GM20431 (cell line): ENCODE measurements around the gene KRTAP5-2.
"Not testable (repeated sequence)": the region's sequence is repeated elsewhere in the genome, so short reads cannot be mapped to it uniquely, and the experiment has no call there.

Experiments used
- in situ Hi-C: fragments of 300-500 bp; cut with MseI, MboI; formaldehyde crosslinking; loops from one replicate; pipeline ENCODE4 v1.15.0; 2020; ENCODE audit warnings: low sequenced_read_pairs; ENCODE audit not compliant: unreplicated experiment

KRTAP5-2 gene, protein sequence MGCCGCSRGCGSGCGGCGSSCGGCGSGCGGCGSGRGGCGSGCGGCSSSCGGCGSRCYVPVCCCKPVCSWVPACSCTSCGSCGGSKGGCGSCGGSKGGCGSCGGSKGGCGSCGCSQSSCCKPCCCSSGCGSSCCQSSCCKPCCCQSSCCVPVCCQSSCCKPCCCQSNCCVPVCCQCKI

DNA sequence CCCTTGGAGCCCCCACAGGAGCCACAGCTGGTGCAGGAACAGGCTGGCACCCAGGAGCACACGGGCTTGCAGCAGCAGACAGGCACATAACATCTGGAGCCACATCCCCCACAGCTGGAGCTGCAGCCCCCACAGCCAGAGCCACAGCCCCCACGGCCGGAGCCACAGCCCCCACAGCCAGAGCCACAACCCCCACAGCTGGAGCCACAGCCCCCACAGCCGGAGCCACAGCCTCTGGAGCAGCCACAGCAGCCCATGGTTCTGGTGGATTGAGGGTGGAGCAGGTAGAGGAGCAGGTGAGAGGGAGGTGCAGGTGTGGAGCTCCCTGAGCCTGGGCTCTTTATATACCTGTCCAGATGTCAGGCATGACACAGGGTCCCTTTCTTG lies at the start of gene KRTAP5-2:
Gene KRTAP5-2, minus strand, starts transcription at position 301 of the 387 bp plus-strand sequence. Its CDS starts 44 bp downstream, at position 257.
- in situ Hi-C loops, result no loop called here

DNA sequence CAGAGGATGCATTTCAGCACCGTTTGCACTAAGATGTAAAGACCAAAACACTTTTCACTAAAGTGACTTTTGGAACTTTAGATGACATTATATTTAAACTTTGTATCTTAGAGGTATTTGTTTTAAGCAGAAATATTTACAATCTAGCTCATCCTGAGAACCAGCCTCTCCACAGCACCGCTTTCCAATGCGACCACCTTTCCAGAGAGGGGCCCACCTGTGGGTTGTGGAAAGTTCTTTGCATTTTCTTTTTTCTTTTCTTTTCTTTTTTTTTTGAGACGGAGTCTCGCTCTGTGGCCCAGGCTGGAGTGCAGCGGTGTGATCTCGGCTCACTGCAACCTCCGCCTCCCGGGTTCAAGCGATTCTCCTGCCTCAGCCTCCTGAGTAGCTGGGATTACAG lies 48.4 kb upstream of the KRTAP5-2 start:
- in situ Hi-C loops, result not testable (repeated sequence)

DNA sequence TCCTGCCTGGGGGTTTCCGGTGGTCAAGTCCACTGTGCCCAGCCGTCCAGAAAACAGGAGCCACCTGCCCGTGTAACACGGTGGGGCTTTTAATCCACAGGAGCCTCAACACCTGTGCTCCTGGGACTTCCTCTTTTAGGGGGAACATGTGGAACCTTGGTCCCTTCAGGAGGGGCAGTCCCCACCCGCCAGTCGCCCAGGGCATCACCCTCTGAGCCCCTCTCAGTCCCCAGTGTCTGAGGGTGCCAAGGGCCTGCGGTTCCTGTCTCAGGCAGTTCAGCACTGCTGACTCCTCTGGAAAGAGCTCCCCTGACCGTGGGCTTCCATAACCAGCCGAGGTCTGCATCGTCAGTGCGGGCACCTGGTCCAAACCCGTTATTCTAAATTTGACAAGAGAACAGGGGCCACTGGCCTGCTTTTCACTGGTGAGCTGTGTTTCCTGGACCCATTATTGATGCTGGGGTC lies 47.3 kb upstream of the KRTAP5-2 start:
- in situ Hi-C loops, result no loop called here

DNA sequence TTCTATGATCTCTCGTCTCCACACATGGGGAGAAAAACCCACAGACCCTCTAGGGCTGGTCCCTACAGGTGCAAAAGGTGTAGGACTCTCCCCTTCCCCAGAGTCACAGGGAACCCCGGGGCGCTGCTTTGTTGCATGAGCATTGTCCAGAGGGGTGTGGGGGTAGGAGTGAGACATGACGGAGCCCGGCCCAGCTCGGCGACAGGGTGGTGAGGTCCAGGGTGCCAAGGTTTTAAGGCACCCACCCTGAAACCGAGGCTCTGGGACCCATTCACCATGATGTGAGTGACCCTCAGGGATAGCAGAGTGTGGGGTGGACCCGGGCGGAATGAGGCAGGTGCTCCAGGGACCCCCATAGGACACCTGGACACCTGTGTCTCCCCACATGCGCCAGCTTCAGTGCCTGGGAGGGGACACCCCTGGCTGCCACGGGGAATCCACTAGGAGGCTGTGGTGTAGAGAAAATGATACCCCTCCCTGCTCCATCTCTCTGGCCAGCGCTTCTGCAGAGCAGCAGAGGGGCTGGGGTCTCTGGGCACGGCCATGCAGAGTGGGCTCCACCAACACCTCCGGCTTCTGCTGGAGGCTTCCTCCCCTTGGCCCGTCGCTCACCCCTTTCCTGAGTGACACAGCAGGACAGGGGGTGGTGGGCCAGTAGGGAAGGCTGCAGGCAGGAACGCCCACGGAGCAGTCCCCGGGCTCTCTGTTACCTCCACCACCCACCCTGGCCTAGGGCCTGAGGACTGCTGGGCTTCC lies 46.7 kb upstream of the KRTAP5-2 start:
- in situ Hi-C loops, result no loop called here

DNA sequence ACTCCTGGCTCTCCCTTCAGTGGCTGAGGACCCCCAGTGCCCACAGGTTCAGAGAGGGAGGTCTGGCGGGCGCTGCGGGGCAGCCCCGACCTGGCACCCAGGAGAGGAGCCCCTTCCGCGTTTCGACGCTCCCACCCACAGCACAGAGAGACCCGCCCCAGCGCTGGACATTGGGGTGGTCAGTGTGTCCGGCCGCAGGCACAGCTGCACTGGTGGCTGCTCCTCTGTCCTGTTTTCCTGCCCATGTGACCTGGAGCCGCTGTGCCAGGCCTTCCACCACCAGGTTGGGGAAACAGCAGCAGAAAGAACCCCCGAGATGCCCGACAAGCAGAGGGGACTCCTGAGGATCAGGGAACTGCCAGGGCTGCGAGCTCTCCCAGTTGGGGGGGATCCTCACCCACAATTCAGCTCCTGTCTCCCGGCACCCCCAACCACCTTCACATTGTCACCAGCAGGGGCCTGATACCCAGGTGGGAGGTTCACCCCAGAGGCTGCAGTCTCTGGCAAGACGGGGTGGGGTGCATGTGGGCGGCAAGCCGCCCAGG lies 45.1 kb upstream of the KRTAP5-2 start:
- in situ Hi-C loops, result no loop called here

DNA sequence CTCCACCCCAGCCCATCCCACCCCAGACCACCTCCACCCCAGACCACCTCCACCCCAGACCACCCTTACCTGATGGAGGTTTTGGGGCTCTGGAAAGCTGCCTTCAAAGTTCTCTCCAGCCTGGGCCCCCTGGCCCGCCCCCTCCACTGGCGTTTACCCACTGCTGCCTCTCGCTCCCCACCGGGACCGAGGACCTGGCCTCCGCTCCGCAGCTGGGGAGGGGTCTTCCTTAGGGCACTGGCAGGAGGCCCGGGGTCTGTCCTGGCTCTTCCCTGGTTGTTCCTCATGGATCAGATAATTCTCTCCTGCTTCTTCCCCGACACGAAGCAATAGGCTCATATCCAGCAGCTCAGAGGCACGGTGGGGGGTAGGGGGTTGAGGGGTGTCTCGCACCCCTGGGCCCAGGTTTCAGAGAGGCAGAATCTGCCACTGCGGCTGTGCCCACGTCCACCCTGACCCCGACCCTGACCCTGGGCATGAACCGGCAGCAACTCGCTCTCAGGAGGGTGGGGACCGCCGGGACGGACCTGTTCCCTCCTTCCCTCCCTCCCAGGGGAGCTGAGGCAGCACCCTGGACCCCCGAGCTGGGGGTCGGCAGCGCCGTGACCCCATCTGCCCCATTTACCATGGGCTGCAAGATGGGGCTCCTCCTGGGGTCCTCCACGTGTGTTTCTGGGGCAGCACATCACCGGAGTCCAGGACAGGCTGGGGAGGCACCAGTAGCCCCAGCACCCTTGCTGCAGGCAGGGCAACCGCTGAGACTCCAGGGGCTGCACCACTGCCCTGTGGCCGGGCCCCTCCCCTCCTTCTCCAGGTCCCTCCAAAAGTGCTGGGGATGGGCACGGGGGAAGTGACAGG lies 44.4 kb upstream of the KRTAP5-2 start:
- in situ Hi-C loops, result no loop called here

DNA sequence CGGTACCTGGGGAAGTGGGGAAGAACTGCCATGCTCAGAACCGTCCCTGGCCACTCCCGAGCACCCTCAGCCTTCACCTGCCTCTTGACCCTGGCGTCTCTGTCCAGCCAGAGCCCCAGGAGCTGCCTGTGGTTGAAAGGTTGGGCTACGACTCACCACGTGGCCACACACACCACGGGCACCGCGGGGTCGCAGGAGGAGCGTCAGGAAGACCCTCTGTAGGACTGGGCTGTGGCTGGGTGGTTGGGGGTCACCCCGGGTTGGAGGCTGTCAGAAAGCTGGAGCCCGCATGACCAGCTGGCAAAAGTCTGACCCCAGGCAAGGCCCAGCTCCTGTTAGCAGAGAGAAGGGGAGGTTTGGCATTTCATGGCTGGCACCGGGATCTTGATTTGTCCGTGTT lies 43.0 kb upstream of the KRTAP5-2 start:
- in situ Hi-C loops, result no loop called here

DNA sequence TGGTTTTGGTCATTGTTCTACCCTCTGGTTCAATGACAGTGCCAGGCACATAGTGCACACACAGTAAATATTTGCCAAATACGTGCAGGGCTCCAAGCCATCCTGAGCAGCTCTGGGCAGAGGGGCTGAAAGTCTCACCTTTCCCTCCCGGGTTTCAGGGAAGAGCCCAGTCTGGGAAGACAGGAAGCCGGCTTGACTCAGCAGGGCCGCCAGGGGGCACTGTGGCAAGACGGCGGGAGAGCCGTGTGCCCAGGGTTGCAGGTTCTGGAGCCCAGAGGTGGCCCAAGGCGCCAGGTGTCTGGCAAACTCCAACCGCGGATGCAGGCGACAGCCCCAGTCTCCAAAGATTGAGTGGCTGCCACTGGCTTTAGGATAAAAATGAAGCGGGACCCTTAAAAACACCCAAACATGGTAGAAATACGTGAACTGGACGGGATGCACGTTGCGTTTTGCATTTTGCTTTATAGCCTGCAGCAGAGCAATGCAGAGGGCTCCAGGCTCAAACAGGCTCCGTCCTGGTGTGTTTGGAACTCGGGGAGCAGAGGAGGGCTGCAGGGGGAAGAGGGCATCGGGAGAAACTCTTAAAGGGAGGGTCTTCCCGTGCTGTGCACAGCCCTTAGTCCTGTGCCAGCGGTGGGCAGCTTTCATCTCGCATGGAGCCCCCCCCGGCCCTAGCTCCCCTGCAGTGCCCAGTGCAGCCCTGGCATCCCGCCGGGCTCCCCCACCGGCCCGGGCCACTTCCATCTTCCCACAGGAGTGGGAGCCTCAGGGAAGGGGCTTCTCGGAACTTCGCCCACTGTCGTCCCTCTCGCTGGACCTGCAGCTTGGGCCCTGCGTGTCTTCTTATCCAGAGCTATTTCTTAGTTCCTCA lies 42.2 kb upstream of the KRTAP5-2 start:
- in situ Hi-C loops, result no loop called here

DNA sequence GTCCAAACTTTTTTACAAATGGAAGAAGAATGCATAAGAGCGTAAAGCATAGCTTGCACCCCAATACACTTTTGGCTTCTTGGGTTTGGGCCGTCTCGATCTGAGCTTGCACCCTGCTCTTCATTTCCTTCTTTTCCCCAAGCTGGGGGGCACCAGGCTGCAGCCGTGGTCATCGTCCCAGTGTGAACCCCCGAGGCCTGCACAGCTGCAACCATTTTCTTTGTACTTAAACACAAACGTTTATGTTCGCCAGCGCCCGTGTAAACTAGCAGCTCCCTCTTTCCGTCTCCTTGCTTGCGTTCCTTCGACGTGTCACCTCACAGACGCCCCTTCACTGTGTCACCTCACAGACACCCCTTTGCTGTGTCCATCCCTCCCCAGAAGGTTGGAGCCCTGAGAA lies 41.6 kb upstream of the KRTAP5-2 start:
- in situ Hi-C loops, result no loop called here

DNA sequence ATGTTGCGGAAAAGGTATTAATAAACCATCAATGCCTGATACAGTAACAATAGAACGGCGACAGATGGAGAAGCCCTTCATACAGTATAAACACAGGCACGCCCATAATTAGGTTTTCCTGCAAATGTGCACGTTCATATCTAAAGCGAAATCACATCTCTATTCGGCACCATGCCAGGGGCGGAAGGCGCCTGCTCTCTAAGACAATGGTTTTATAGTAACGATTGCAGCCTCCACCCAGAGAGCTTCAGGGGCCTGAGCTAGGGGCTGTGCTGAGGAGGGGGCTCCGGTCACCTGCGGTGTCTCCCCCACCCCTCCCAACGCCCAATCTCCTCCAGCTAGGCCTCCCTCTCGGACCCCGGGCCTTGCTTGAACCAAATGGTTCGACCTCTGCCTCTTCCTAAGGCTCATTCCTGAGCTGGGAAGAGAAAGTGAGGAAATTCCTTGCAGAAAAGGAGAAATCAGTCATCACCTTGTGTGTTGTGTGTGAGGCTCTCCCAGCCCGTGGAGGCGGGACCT lies 41.1 kb upstream of the KRTAP5-2 start:
- in situ Hi-C loops, result no loop called here

DNA sequence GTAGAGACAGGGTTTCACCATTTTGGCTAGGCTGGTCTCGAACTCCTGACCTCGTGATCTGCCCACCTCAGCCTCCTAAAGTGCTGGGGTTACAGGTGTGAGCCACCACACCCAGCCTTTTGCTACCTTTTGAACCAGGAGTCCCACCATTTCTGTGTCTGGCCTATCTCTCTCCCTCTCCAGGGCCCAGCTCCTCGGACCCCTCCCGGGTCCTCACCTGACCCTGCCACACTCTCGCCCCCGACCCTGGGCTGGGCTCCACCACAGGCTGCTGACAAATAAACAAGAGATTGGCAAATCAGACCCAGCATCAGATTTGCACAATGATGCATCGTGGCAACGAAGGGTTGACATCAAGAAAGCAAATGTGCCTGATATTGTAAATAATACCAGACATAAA lies 40.2 kb upstream of the KRTAP5-2 start:
- in situ Hi-C loops, result no loop called here

DNA sequence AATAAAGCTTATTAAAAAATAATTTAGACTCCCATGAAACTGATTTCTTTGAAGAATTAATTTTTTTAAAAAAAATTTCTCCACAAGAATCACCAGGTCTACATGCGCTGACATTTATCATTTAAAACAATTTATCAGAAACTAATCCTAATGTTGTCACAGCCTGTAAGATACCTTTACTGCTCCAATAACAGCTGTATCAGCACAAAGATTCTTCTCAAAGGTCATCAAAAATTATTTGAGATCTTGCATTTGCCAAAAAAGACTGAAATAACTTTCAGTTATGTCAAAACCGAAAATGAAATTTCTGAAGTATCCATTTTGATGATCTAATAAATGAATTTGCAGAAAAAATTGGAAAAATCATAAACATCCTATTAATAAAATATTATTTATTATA lies 39.5 kb upstream of the KRTAP5-2 start:
- in situ Hi-C loops, result no loop called here

DNA sequence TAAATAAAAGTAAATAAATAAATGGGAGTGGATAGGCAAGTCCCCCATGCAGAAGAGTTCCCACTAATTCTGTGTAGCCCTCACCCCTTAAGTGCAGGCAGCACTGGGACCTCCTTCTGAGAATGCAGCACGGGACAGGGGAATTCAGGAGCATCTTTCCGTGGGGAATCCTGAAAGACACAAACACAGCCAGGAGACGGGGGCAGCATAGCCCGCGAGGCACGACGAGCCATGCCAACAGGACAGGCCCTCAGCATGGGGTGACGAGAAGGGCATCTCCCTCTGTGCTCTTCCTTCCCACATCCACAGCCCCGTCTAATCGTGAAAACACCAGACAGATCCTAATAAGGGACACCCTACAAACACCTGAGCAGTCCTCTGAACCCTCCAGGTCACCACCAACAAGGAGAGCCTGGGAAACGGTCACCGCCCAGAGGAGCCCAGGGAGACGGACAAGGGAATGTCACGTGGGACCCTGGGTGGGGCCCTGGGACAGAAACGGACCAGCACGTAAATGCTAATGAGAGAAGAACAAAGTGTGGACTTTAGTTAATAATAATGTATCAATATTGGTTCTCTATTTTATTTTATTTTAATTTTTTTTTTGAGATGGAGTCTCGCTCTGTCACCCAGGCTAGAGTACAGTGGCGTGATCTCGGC lies 38.3 kb upstream of the KRTAP5-2 start:
- in situ Hi-C loops, result no loop called here

DNA sequence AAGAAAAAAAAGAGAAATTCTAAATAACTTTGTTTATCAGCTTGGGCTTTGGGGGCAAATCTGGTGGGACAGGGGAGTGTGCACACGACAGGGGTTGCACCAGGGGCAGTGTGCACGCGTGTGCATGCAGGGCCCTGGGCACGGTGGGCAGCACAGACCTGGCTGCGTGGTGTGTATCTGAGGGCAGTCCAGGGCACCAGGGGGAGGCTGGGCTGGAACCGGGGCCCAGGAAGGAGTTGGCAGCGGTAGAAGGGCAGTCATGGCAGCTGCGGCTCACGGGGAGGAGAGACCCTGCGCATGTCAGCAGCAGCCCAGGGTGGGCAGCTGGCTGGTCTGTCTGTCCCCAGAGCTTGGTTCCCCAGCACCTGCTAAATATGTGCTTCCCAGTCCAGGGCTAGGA lies 35.8 kb upstream of the KRTAP5-2 start:
- in situ Hi-C loops, result no loop called here

DNA sequence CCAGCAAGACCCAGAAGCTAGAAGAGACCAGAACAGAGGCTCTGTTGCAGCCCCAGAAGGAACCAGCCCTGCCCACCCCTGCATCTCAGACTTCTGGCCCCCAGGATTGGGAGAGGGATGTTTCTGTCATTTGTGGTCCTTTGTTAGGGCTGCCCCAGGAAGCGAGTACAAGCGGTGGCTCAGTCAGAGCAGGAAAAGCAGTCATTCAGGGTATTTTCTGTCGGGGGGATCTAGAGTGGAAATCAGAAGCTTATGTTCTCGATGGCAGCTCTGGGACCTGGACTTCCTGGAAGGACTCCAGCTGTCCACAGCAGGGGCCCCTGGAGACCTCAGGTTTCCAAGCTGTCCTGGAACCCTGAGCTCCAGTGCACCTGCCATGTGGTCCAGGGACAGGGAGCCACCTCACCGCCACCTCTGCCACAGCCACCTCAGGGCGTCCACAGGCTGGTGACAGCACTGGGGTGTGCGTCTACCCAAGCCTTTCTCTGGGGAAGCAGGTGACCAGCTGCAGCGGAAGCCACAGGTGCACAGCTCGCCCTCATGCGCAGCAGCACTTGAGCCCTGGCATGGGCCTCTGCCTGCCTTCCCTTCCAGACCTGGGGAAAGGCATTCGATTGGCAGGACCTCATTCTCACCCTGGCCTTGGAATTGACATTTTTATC lies 34.1 kb upstream of the KRTAP5-2 start:
- in situ Hi-C loops, result no loop called here

DNA sequence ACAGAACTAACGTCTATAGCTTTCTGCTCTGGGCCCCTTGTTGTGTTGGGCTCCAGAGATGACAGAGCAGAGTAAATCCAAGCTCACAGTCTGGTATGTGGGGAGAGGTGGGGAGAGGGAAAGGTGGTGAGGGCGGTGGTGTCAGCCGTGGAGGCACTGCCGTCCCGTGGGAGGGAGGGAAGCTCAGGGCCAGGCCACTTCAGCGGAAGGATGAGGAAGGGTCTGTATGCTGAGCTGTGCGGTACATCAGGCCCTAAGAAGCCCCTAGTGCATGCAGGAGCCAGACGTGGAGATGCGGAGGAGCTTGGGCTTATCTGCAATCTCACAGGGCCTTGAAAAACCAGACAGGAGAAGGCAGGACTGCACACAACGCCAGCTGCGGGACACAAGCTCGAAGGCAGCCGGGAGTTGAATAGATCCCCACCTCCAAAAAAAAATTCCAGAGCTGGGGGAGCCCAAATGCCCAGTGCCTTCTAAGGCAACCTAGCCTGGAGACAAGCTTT lies 33.0 kb upstream of the KRTAP5-2 start:
- in situ Hi-C loops, result no loop called here

DNA sequence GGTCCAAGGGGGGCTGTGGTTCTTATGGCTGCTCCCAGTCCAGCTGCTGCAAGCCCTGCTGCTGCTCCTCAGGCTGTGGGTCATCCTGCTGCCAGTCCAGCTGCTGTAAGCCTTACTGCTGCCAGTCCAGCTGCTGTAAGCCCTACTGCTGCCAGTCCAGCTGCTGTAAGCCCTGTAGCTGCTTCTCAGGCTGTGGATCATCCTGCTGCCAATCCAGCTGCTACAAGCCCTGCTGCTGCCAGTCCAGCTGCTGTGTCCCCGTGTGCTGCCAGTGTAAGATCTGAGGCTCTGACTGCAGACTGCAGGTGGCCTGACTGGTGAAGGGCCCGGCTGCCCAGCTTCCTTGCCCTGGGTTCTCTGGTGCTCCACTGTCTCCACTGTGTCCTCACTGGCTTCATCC lies 32.2 kb upstream of the KRTAP5-2 start:
- in situ Hi-C loops, result no loop called here
